ENCODE data around the gene CRYGS. TPM values are rescaled to one million over a fixed set of nuclear protein-coding genes. Genes with fewer than 3 reads are reported as not detected.

The CRYGS gene
- total and polyA plus RNA-seq, 2 experiments from 2014 or later: 2.0 to 2.9 TPM

- TF ChIP-seq, protein P1, sequence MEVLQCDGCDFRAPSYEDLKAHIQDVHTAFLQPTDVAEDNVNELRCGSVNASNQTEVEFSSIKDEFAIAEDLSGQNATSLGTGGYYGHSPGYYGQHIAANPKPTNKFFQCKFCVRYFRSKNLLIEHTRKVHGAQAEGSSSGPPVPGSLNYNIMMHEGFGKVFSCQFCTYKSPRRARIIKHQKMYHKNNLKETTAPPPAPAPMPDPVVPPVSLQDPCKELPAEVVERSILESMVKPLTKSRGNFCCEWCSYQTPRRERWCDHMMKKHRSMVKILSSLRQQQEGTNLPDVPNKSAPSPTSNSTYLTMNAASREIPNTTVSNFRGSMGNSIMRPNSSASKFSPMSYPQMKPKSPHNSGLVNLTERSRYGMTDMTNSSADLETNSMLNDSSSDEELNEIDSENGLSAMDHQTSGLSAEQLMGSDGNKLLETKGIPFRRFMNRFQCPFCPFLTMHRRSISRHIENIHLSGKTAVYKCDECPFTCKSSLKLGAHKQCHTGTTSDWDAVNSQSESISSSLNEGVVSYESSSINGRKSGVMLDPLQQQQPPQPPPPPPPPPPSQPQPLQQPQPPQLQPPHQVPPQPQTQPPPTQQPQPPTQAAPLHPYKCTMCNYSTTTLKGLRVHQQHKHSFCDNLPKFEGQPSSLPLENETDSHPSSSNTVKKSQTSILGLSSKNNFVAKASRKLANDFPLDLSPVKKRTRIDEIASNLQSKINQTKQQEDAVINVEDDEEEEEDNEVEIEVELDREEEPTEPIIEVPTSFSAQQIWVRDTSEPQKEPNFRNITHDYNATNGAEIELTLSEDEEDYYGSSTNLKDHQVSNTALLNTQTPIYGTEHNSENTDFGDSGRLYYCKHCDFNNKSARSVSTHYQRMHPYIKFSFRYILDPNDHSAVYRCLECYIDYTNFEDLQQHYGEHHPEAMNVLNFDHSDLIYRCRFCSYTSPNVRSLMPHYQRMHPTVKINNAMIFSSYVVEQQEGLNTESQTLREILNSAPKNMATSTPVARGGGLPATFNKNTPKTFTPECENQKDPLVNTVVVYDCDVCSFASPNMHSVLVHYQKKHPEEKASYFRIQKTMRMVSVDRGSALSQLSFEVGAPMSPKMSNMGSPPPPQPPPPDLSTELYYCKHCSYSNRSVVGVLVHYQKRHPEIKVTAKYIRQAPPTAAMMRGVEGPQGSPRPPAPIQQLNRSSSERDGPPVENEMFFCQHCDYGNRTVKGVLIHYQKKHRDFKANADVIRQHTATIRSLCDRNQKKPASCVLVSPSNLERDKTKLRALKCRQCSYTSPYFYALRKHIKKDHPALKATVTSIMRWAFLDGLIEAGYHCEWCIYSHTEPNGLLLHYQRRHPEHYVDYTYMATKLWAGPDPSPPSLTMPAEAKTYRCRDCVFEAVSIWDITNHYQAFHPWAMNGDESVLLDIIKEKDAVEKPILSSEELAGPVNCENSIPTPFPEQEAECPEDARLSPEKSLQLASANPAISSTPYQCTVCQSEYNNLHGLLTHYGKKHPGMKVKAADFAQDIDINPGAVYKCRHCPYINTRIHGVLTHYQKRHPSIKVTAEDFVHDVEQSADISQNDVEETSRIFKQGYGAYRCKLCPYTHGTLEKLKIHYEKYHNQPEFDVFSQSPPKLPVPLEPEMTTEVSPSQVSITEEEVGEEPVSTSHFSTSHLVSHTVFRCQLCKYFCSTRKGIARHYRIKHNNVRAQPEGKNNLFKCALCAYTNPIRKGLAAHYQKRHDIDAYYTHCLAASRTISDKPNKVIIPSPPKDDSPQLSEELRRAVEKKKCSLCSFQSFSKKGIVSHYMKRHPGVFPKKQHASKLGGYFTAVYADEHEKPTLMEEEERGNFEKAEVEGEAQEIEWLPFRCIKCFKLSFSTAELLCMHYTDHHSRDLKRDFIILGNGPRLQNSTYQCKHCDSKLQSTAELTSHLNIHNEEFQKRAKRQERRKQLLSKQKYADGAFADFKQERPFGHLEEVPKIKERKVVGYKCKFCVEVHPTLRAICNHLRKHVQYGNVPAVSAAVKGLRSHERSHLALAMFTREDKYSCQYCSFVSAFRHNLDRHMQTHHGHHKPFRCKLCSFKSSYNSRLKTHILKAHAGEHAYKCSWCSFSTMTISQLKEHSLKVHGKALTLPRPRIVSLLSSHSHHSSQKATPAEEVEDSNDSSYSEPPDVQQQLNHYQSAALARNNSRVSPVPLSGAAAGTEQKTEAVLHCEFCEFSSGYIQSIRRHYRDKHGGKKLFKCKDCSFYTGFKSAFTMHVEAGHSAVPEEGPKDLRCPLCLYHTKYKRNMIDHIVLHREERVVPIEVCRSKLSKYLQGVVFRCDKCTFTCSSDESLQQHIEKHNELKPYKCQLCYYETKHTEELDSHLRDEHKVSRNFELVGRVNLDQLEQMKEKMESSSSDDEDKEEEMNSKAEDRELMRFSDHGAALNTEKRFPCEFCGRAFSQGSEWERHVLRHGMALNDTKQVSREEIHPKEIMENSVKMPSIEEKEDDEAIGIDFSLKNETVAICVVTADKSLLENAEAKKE (CRISPR knock-in tag; IDR thresholded peaks at IDR 0.05): no peak
- TF ChIP-seq NANOG (IDR thresholded peaks at IDR 0.05; ENCODE audit: borderline replicate concordance): no peak
Measured at GRCh38 chr3:186523434-186523833, 20.7 kb downstream of the CRYGS start (continued).

DNA sequence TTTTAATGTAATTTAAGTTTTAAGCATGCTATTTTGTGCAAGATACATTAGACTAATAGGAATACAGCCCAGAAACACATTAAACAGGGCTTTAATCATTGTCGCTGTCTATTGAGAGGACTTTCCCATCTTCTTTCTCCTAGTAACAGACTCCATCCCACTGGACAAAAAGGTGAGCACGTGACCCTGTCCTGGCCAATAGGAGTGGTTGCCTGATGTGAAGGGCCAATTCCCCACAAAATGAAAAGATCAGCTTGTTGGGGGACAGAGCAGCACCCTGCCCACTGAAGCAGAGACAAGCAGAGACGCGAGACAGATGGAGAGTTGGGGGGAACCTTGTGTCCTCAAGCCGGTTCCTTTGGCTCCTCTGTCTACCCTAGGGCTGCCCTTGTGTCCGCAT is 21.2 kb downstream of the CRYGS start:
- Mint-ChIP-seq H3K4me3 (no peak overlapping the region), H3K9me3 (no peaks in the 10 kb centered on the region), H3K27ac (no peak overlapping the region), H3K36me3 (ENCODE audit: low read depth) (no peaks in the 10 kb centered on the region), H3K27me3 (ENCODE audit: insufficient read depth, low read depth, poor library complexity) (peaks cover 5% of the 10 kb centered on the region), H3K4me1 (peaks cover 7% of the 10 kb centered on the region; the same call in 2 of the 3 replicates)
- Histone ChIP-seq H3K27me3 (ENCODE audit: insufficient read depth) (no peaks in the 10 kb centered on the region), H3K4me2 (no peak overlapping the region), H3F3A (replicated peaks; ENCODE audit: low read depth) (no peaks in the 10 kb centered on the region), H3K27ac (ENCODE audit: low read depth) (no peak overlapping the region), H3K79me2 (replicated peaks; ENCODE audit: insufficient read depth) (no peaks in the 10 kb centered on the region), H3K36me3 (ENCODE audit: insufficient read depth) (no peaks in the 10 kb centered on the region), H2AFZ (peak overlapping the region; percentile 32; the same call in 1 of the 2 replicates), H3K4me3 (no peak overlapping the region), H3K9me2 (ENCODE audit: insufficient read depth) (no peaks in the 10 kb centered on the region), H3K4me1 (ENCODE audit: insufficient read depth) (peaks cover 10% of the 10 kb centered on the region; the same call in 1 of the 2 replicates), H4K20me1 (replicated peaks; ENCODE audit: insufficient read depth) (no peaks in the 10 kb centered on the region)
- DNase-seq (ENCODE audit: low spot score) (no peak), ATAC-seq (no peak)
- TF ChIP-seq CREB1 (CRISPR knock-in tag; IDR thresholded peaks at IDR 0.05; ENCODE audit: low read depth) (no peak), POLR2AphosphoS5 (IDR thresholded peaks at IDR 0.05; ENCODE audit: low read depth) (no peak), NANOG (IDR thresholded peaks at IDR 0.05; ENCODE audit: borderline replicate concordance) (no peak), ZNF331 (CRISPR knock-in tag; IDR thresholded peaks at IDR 0.05; ENCODE audit: low read depth) (no peak), ZNF114 (CRISPR knock-in tag; IDR thresholded peaks at IDR 0.05) (no peak), REST (IDR thresholded peaks at IDR 0.05; ENCODE audit: unreplicated experiment) (no peak), JUNB (IDR thresholded peaks at IDR 0.05; ENCODE audit: unreplicated experiment) (no peak)
- TF ChIP-seq, protein P2, sequence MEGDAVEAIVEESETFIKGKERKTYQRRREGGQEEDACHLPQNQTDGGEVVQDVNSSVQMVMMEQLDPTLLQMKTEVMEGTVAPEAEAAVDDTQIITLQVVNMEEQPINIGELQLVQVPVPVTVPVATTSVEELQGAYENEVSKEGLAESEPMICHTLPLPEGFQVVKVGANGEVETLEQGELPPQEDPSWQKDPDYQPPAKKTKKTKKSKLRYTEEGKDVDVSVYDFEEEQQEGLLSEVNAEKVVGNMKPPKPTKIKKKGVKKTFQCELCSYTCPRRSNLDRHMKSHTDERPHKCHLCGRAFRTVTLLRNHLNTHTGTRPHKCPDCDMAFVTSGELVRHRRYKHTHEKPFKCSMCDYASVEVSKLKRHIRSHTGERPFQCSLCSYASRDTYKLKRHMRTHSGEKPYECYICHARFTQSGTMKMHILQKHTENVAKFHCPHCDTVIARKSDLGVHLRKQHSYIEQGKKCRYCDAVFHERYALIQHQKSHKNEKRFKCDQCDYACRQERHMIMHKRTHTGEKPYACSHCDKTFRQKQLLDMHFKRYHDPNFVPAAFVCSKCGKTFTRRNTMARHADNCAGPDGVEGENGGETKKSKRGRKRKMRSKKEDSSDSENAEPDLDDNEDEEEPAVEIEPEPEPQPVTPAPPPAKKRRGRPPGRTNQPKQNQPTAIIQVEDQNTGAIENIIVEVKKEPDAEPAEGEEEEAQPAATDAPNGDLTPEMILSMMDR (conservative IDR thresholded peaks at IDR 0.05; ENCODE audit: low read depth in 2 of 2): no peak

Measured in GM23338 (cell line).